Measurements from ENCODE around the gene DCTPP1.
A peak's percentile ranks its signal among the peaks of the same experiment; 100 is the strongest.
"Not testable (repeated sequence)": the region's sequence is repeated elsewhere in the genome, so short reads cannot be mapped to it uniquely, and the experiment has no call there.

The DCTPP1 gene

GRCh38 chr16:30413112-30413806 is 16.6 kb downstream of the DCTPP1 start:
- DNase-seq (ENCODE audit: low read depth), result no peak

DNA sequence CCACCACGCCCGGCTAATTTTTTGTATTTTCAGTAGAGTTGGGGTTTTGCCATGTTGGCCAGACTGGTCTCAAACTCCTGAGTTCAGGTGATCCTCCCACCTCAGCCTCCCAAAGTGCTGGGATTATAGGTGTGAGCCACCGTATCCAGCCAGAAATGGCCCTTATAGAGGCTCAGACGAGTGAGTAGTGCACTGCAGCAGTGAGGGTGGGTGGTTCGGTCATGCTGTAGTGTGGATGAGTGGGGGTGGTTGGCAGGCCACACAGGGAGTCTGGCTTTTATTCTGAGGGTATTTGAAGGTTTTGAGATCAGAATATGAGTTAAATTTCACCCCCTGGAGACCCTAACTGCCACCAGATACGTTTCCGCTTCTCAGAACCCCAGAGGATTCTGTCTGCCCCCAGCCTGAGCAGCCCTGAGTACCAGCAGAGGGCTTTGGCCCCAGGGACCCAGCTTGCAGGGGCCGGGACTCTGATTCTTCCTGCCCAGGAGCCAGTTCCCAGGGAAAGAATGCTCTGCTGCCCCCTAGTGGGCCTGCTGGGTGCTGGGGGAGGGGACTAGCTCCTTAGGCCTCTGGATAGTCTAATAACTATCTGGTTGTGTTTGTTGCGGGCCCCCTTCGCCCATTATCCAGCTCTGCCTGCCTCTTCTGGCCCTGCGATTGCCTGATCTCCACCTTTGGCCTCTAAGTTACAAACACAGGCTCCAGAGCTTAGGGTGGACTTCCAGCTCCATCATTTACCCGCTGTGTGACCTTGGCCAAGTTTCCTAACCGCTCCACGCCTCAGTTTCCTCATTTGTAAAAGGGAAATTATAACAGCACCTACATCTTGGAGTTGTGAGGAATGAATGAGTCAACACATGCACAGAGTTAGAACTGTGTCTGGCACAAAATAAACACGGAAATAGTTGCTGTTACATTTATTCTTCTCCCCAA is 20.4 kb downstream of the DCTPP1 start:
- peak; percentile 89 for DNase-seq (ENCODE audit: low read depth)

- no peak for DNase-seq (ENCODE audit: low read depth)
Measured at GRCh38 chr16:30407804-30408534, 21.9 kb downstream of the DCTPP1 start.

GRCh38 chr16:30407102-30407803 is 22.6 kb downstream of the DCTPP1 start, which contains the start of gene ZNF771:
Gene ZNF771, plus strand, starts transcription at chr16:30407606. Its CDS starts 448 bp downstream, at chr16:30408054.
- DNase-seq (ENCODE audit: low read depth), result peak; percentile 88

- no peak for DNase-seq (ENCODE audit: low read depth)
Measured at GRCh38 chr16:30406795-30407101, 23.1 kb downstream of the DCTPP1 start.

DNA sequence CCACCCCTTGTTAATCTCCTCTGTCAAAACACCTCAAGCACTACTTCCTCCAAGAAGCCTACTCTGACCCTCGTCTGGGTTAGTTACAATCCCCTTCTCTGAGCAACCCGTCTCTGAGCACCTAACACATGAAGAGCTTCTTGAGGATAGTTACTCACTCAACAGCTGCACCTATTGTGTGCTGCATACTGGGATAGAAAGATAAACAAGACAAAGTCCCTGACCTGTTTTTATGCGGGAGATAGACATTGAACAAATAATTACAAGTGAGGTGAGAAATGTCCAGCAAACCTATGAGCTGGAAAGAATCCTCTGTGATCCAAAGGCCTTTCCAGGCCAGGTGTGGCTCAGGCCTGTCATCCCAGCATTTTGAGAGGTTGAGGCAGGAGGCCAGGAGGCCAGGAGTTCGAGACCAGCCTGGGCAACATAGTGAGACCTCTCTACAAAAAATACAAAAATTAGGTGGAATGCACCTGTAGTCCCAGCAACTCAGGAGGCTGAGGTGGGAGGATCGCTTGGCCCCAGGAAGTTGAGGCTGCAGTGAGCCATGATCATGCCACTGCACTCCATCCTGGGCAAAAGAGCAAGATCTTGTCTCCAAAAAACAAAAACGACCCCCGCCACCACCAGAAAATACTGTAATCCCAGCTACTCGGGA is 27.9 kb downstream of the DCTPP1 start:
- DNase-seq (ENCODE audit: low read depth), result no peak

DNA sequence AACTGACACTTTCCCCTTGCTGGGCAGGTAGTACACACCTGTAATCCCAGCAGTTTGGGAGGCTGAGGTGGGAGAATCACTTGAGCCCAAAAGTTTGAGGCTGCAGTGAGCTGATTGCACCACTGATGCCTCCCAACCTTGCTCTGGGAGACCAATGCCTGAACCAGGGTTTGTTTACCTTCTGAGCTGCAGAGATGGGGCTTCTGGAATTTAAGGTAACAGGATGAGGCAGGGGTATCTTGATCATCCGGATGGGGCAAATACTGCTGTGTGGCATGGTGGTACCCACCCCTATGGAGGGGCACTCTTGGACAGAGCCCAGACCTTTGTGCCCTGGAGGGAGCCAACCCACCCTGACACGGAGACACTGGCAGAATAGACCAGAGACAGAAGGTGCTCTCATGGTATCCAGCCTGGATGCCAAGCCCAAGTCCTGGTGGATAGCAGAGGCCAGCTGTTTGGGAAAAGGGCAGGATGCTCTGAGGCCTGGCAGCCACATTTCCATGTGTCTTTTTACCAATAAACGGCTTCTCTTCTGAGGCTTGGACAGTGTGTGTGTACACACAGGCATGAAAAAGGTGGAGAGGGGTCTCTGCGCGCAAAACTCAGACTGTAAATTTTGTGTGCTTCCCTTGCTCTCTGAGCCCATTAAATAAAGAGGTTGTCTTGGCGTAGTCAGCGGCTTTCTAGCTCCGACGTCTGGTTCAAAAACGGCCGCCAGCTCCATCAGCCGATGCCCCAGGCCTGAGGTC is 30.2 kb downstream of the DCTPP1 start:
- no peak for DNase-seq (ENCODE audit: low read depth)

DNA sequence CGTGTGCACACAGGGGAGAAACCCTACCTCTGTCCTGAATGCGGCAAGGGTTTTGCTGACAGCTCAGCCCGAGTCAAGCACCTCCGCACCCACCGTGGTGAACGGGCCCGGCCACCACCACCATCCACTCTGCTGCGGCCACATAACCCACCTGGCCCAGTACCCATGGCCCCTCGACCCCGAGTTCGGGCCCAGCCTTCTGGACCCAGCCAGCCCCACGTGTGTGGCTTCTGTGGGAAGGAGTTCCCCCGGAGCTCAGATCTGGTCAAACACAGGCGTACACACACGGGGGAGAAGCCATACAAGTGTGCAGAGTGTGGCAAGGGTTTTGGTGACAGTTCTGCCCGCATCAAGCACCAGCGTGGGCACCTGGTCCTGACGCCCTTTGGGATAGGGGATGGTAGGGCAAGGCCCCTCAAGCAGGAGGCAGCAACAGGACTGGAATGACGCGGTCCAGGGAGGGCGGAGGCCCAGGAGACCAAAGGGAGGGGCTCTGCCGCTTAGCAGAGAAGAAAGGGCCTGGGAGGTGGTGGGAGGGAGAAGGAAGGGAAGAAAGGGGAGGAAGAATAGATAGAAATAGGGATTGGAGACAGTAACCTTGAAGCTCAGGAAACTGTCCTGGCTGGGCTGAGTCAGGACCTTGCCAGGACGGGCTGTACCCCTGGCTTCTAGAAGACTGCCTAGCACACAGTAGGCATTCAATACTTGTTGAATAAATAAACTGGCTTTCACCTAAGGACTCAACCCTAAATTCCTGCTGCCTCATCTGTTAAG is 31.0 kb downstream of the DCTPP1 start:
- DNase-seq (ENCODE audit: low read depth), result no peak

GRCh38 chr16:30397776-30398660 is 31.8 kb downstream of the DCTPP1 start:
- no peak for DNase-seq (ENCODE audit: low read depth)

DNA sequence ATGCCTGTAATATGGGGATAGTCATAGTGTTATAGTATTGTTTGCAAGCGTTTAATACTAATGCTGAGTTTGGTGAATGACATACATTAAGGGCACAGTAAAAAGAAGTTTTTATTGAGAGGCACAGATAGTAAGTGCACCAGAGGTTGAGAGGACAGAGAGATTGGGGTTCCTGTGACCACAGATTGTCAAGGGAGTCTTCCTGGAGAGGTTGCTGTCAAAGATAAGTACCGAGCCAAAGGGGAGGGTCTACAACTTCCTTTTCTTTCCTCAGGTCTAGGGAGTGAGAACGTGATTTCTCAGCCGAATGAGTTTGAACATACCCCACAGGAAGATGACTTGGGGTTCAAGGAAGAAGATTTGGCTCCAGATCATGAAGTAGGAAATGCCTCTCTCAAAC is 32.8 kb downstream of the DCTPP1 start:
- DNase-seq (ENCODE audit: low read depth), result no peak

DNA sequence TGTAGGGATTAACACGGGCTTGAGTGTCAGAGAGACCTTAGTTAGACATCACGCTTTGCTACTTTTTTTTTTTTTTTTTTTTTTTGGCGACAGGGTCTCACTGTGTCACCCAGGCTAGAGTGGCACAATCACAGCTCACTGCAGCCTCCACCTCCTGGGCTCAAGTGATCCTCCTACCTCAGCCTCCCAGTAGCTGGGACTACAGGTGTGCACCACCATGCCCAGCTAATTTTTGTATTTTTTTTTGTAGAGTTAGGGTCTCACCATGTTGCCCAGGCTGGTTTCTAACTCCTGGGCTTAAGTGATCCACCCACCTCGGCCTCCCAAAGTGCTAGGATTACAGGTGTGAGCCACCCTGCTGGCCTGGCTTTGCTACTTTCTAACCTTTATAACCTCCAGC is 33.2 kb downstream of the DCTPP1 start:
- DNase-seq (ENCODE audit: low read depth), result not testable (repeated sequence)

DNA sequence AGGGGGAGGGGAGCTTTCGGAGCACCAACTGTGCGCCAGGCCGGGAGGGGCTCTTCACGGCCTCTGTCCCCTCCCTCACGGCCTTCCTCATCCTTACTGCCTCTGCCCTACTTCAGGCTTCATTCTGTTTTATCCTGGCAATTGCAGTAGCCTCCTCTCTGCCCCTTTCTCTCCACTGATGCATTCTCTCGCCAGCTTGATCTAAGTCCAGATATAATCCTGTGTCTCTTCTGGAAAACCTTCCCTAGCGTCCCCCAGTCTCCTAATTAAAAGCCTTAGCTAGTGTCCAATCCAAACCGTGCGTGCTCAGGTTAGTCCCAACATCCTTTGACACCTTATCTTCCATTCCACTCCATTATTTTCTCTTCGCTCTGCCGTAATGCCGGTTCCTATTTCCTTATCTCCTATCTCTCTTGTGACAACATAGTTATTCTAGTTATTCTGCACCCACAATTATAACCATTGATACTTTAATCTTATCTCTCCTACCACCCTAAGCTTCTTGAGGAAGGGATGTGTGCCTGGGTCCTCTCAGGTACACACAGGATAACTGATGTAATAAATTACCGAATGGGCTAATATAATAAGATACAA is 33.7 kb downstream of the DCTPP1 start:
- no peak for DNase-seq (ENCODE audit: low read depth)

DNA sequence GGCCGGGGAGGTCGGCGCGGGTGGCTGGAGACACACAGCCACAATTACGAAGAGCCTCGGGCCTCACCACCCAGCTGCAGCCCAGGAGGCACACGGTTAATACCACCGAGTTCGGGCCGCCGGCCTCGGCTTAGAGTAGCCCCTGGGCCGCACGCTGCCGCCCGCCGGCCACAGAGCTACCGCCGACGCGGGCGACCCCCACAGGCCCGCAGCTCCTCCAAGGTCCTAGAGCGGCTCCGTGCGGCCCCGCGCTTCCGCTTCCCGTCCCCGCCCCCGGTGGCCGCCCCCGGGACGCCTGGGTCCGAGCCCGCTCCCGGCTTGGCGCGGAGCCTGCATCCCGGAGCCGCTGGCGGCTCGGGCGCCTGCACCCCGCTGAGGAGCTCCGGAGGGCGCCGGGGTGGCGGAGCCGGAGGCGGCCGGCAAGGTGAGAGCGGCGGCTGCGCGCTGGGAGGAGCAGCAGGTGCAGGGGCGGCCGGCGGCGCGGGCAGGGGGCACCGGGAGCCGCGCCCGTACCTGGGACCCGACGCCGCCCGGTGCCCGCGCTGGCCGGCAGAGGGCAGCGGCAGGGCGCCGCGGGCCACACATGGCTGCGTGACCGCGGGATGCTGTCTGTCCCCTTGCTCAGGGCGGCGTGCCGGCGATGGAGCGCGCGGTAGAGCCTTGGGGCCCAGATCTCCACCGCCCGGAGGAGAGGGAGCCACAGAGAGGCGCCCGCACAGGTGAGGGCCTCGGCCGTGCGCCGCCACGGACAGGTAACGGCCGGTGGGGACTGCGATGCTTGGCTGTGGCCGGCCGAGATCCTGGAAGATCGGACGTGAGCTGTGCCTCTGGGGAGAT is 34.5 kb downstream of the DCTPP1 start, which contains the start of gene ZNF48:
Gene ZNF48 (plus strand): TSS at position 266 of the 837 bp plus-strand sequence. CDS start 375 bp downstream, at position 641.
- peak; percentile 59 for DNase-seq (ENCODE audit: low read depth)

DNA sequence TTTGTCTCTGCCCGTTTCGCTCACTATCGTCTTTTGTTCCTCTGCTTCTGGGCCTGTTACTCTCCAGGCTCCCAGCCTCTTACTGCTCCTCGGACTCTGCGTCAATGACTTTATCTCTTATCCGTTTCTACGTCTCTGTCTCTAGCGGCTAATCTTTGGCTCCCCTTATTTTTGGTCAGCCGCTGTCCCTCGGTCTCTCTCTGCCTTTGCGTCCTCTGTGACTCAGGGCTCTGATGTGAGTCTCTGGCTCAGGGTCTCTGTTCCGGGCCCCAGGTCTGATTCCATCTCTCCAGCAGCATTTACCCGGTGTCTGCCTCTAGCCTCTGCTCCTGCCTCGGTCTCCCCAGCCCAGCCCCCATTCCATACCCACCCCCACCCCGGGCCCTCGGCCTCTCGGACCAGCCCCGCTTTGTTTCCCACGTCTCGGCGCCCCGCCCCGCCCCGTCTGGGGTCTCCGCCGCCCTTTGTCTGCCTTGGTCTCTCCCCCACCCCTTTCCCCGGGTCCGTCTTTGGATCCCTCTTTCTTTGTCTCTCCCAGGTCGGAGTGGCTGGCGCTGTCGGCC is 35.2 kb downstream of the DCTPP1 start:
- no peak for DNase-seq (ENCODE audit: low read depth)

- no peak for DNase-seq (ENCODE audit: low read depth)
Measured at GRCh38 chr16:30383521-30383920, 46.3 kb downstream of the DCTPP1 start.

- peak; percentile 61 for DNase-seq (ENCODE audit: low read depth)
Measured at GRCh38 chr16:30382111-30382881, 47.5 kb downstream of the DCTPP1 start, which contains the start of gene SEPTIN1. Gene SEPTIN1, minus strand, starts transcription at chr16:30382561. Its CDS starts 19 bp downstream, at chr16:30382542.

Measured in activated T-helper 9 cell treated with anti-CD3 and anti-CD28 coated beads, Interleukin-2, amount 50 U/mL, for 16 hours (primary cell).